ENCODE measurements around the gene EYS. TPM values are rescaled to one million over a fixed set of nuclear protein-coding genes. Genes with fewer than 3 reads are reported as not detected.

EYS gene
- total and polyA plus RNA-seq, 9 of the 15 experiments (the other 6 are each of a cell fraction or from before 2014, with no cell fraction given) = 0.03 to 0.36 (median 0.10) TPM; not detected in 2

- no peaks in the 10 kb centered on the region for H3K36me3 ChIP-seq (ENCODE audit: control insufficient read depth, insufficient read depth, low read length)
- H3K4me1 ChIP-seq (replicated peaks in 1 of 2; ENCODE audit: control insufficient read depth in 2 of 2, insufficient read depth in 2 of 2, low read length in 2 of 2) = no peaks in the 10 kb centered on the region
- WGBS (ENCODE audit: insufficient coverage, low coverage, missing lambda C conversion rate) = 1% methylated on average over 4 of the region's 4 CpGs
- H3K9ac ChIP-seq (ENCODE audit: insufficient read depth in 1 of 2, low read depth in 2 of 2, low read length in 2 of 2) = no peak overlapping the region
- H3K4me2 ChIP-seq (ENCODE audit: insufficient read depth, low read length) = no peak overlapping the region
- H3K4me3 ChIP-seq = no peak overlapping the region
- ChIA-PET POLR2A (no interaction called here), CTCF (ENCODE audit: low intra/inter-chr PET ratio) (no interaction called here)
- H3K79me2 ChIP-seq (ENCODE audit: control insufficient read depth, insufficient read depth, low read length) = no peaks in the 10 kb centered on the region
- no peak overlapping the region for H3K27ac ChIP-seq (ENCODE audit: extremely low read depth, low read depth, low read length)
- no TSS peak for BruUV-seq (replicated peaks)
- TF ChIP-seq, protein P1, sequence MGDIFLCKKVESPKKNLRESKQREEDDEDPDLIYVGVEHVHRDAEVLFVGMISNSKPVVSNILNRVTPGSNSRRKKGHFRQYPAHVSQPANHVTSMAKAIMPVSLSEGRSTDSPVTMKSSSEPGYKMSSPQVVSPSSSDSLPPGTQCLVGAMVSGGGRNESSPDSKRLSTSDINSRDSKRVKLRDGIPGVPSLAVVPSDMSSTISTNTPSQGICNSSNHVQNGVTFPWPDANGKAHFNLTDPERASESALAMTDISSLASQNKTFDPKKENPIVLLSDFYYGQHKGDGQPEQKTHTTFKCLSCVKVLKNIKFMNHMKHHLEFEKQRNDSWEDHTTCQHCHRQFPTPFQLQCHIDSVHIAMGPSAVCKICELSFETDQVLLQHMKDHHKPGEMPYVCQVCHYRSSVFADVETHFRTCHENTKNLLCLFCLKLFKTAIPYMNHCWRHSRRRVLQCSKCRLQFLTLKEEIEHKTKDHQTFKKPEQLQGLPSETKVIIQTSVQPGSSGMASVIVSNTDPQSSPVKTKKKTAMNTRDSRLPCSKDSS (IDR thresholded peaks at IDR 0.05; ENCODE audit: low read depth, partially characterized antibody) = no peak
- TF ChIP-seq E2F3 (CRISPR knock-in tag; IDR thresholded peaks at IDR 0.05) (no peak), MCM2 (IDR thresholded peaks at IDR 0.05; ENCODE audit: low read depth) (no peak), EWSR1 (IDR thresholded peaks at IDR 0.05; ENCODE audit: borderline replicate concordance, low read depth, partially characterized antibody) (no peak), ERF (CRISPR knock-in tag; IDR thresholded peaks at IDR 0.05) (no peak), HEY1 (CRISPR knock-in tag; IDR thresholded peaks at IDR 0.05; ENCODE audit: borderline replicate concordance) (no peak)
- H3K9me1 ChIP-seq (ENCODE audit: control insufficient read depth, insufficient read depth, low read length) = no peaks in the 10 kb centered on the region
- H3K9me3 ChIP-seq (replicated peaks; ENCODE audit: control insufficient read depth, insufficient read depth, low read depth, low read length) = no peaks in the 10 kb centered on the region; the same call in 1 of the 2 replicates
- no peaks in the 10 kb centered on the region for H4K20me1 ChIP-seq (replicated peaks; ENCODE audit: control insufficient read depth, insufficient read depth, low read length)
- DNase-seq (ENCODE audit: extremely low read depth in 1 of 4, low spot score in 3 of 4) (no peak), FAIRE-seq (no peak), ATAC-seq (no peak)
- H3K27me3 ChIP-seq (ENCODE audit: control insufficient read depth in 2 of 2, insufficient read depth in 2 of 2, low read length in 2 of 2) = no peaks in the 10 kb centered on the region
- intact Hi-C loops (cut with micrococcal nuclease) = no loop called here
- in situ Hi-C loops (cut with MboI) = no loop called here
- H2AFZ ChIP-seq (ENCODE audit: low read depth, low read length) = no peak overlapping the region
Observed at GRCh38 chr6:63882208-63882607, 1824.8 kb downstream of the EYS start.
